OCI-M2 (cell line): ENCODE measurements around the gene GOLGA6B.
"Not testable (repeated sequence)": the region's sequence is repeated elsewhere in the genome, so short reads cannot be mapped to it uniquely, and the experiment has no call there.

ENCODE experiments used
- DNase-seq: peaks from one replicate; lab custom pipeline; 2025; ENCODE audit not compliant: unreplicated experiment; lab: John Stamatoyannopoulos, UW

Gene GOLGA6B

DNA sequence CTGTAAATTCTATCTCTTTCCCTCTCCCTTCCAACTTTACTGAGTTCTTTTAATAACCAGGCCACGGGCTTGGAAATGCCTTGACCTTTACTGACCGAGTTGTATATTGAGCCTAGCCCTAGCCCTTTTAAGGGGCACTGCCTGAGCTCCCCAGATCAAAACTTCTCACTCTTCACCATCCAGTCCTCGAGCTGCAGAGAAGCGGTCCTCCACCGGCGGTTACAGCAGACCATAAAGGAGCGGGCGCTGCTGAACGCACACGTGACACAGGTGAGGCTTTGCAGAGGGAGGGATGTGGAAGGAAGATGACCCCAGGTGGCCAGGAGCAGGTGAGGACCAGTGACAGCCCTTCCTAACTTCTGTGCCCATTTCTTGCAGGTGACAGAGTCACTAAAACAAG lies 6.6 kb downstream of the GOLGA6B start:
- not testable (repeated sequence) for DNase-seq

DNA sequence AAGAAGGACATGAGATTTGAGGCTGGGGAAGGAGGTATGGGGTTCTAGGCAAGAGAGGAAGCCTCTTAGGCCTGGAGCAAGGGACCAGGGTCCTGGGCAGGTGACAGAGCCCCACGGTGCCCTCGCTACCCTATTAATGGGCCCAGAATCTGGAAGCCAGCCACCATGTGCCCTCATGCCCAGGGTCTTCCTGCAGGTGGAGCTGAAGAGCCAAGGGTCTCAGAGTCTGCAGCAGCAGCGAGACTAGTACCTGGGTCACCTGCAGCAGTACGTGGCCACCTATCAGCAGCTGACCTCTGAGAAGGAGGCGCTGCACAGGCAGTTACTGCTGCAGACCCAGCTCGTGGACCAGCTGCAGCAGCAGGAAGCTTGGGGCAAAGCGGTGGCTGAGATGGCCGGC lies 9.4 kb downstream of the GOLGA6B start:
- DNase-seq = not testable (repeated sequence)

DNA sequence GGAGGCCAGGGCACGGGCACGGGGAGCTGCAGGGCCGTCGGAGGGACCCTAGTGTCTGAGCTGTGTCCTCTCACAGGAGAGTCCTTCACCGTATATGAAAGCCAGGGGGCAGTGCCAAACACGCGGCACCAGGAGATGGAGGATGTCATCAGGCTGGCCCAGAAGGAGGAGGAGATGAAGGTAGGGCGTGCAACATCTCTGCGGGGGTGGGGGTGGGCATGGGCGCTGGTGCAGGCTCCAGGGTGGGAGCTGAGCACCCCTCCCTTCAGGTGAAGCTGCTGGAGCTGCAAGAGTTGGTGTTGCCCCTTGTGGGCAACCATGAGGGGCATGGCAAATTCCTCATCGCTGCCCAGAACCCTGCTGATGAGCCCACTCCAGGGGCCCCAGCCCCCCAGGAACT lies 11.2 kb downstream of the GOLGA6B start:
- DNase-seq = not testable (repeated sequence)

DNA sequence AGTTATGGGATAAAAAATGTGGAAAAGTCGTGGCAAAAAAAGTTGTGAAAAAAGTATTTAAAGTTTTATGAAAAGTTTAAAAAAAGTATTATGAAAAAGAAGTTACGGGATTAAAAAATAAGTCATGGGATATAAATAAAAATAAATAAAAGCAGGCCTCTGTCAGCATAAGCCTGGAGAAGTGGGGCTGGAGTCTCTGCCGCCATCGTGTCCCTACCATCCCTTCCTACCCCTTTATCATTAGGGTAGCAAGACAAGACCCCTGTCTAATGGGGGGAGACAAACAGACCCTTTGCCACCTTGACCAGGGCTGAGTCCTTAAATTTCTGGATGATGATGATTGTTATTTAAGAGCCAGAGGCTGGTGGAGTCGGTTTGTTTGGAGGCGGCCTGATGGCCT lies 15.3 kb downstream of the GOLGA6B start:
- not testable (repeated sequence) for DNase-seq

DNA sequence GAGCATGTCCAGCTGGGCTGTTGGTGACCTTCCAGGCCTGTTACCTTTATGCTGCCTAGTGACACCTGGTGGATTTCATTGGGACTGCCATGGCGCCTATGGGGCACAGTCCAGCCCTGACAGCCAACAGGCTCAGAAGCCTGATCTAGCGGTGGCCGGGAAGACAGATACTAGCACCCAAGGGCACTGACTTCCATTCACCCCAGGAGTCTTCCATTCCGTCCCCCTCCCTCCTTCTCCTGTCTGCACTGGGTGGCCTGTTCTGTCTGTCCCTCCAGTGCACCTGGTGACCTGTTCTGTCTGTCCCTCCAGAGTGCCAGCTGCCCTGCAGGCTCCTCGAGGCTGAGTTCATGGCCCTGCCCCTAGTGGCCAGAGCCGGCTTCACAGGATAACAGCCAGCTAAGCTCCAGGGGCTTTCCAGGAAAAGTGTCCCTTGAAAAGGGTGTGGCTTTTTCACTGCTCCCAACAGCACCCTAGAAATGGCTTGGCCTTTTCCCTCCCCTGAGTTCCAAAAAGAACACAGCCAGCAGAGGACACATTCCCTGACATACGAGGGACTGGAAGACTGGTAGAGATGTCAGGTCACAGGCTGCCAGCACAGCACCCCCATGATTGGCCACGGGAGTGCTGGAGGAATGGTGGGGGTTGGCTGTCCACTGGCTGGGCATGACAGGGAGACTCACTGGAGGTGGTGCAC lies 16.3 kb downstream of the GOLGA6B start:
- DNase-seq = not testable (repeated sequence)

DNA sequence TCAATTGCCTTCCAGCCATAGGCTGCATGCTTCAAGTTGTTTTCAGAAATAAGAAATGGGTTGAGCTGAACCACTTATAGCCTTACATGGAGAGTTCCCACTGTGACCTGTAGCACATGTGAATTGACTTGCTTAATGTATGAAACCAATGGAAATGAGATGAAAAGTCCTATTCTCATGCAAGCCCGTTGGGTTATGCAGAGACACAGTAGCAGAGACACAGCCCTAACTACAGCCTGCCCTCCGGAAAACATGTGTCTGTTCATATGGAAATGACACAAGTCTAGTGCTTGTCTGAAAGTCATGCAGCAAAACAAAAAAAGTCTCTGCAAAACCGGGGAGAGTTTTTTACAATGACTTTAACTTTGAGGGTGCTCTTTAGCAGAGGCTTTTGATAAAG lies 17.0 kb downstream of the GOLGA6B start:
- no peak for DNase-seq

DNA sequence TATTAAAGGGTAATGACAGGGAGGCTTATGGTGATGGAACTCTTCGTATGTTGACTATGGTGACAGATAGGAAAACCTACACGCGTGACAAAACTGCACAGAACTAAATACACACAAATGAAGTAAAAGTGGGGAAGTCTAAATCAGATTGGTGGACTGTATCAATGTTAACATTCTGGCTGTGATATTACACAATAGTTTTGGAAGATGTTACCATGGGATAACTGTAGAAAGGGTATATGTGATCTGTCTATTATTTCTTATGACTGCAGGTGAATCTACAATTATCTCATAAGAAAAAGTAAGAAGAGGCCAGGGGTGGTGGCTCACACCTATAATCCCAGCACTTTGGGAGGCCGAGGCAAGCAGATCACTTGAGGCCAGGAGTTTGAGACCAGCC lies 22.3 kb downstream of the GOLGA6B start:
- DNase-seq = no peak

DNA sequence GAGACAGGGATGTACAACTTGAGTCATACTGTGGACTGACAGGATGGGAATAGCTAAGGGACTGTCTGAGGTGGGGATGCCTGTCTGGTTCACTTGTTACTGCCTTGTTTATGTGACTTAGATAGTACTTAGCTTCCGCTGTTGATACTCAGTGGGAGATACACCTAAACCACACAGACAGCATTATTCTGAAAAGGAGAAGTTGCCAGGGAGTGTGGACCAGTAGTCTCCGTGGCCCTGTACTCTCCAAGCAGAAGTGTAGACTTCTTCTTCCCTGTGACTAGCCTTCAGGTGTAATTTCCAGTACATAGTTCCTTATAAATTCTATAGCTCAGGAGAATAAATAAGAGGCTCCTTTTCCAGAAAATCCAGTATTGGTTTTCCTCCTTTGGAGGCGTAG lies 26.4 kb downstream of the GOLGA6B start:
- no peak for DNase-seq

DNA sequence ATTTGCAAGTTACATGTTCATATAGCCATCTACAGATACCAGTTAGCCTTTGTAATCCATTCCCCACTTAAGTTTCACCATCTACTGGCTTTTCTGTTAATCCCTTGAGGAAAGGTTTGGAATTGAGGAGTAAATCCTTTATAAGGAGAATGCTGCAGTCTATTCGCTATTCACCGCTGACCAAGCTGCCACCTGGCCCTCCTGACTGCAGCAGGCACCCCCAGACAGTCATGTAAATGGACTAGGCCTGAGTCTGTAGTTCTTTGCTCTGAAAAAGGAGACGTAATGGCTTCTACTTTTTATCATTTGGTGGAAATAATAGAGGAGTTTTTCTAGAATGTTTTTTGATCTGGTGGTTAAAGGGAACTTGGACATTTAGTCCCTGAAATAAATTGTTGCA lies 28.3 kb downstream of the GOLGA6B start:
- no peak for DNase-seq

DNA sequence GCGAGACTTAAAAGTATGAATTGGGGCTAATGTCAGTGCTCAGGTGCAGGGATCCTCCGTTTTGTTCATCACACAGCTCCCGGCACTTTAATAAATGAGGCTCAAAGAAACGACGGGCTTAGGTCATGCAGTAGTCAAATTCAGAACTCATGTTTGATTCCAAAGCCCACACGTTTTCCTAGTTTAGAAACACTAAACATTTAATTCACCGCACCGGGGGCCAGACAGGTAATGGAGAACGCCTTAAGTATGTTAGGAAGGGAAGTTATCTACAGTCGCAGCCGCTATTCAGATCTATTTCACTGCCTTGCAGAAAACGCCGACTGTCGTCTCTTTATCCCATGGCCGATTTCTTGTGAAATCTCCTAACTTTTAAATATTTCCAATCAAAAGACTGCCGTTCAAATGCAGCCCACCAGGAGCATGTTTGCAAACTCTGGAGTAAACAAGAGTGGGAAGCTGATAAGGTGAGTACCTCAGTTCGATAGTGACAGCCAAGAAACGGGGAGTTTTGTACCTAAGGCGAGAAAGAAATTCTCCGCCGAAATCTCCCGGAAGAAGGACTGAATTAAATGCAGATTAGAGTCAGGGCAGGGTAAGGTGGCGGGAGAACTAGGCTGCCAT lies 30.9 kb downstream of the GOLGA6B start:
- no peak for DNase-seq

DNA sequence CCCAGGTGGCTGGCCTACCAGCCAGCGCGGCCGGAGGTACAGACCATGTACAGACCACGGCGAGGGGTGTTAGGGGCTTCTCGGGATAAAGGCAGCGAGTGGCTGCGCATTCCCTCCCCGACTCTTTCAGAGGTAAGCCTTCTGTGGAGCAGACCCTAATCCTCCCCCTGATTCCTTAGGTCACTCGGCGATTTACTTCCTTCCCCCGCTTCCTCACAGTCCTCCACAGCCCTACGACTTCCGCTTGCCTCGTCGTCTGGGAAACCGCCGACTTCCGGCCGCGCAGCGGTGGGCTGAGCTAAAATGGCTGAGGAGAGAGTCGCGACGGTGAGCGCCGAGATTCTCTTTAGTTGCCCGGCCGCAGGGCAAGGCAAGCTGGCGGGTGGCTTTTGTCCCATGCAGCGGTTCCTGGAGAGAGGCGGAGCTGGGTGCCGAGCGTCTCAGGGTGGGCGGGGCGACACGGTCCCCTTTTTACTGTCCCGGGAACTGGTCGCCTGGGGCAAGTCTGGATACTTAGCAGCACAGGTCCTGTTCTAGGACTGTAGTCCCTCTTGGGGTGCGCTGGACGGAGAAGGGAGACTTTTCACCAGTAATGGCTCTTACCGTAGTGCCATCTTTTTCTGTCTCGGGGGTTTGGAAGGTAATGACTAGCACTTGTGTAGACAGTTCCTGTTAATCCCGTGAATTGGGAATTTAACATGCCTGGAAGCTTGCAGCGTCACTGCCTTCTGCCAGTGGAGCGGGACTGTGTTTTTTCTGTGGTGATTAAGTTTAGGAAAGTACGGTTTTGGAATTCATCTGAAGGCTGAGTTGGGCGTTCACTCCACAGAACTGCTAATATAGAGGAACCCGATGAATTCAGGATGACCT lies 31.7 kb downstream of the GOLGA6B start, which contains the start of the genes BBS4 and HIGD2B:
Gene BBS4, plus strand, starts transcription at position 283 of the 870 bp plus-strand sequence. Its CDS starts 21 bp downstream, at position 304.
Gene HIGD2B, minus strand, starts transcription at position 258 of the 870 bp plus-strand sequence. CDS start 9,808 bp downstream, outside the sequence.
- DNase-seq = no peak

DNA sequence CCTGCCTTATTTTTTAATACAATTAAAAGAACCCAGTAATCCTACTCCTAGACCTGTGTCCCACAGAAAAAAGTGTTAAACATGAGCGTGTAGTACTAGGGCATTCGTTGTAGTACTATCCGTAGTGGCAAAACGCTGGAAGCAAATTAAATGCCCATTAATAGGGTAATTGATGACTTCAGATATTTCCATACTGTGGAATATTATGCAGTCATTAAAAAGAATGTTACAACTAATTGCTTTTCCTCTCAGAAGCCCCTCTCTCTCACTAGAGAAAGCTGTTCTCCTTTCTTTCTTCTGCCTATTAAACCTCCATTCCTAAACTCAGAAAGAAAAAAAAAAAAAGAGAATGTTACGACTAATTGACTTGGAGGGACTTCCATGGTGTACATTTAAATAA lies 34.2 kb downstream of the GOLGA6B start:
- no peak for DNase-seq

DNA sequence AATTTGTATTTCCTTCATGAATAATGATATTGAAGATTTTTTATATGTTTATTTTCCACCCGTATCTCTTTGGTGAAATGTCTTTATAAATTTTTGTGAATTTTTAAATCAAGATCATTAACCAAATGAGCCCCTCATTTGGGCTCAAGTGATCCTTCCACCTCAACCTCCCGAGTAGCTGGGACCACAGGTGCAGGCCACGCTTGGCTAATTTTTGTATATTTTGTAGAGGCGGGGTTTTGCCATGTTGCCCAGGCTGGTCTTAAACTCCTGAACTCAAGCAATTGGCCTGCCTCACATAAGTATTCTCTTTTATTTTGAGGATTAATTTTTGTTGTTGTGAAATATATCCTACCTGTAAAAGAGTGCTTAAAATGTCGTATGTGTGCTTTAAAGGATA lies 36.4 kb downstream of the GOLGA6B start:
- no peak for DNase-seq

DNA sequence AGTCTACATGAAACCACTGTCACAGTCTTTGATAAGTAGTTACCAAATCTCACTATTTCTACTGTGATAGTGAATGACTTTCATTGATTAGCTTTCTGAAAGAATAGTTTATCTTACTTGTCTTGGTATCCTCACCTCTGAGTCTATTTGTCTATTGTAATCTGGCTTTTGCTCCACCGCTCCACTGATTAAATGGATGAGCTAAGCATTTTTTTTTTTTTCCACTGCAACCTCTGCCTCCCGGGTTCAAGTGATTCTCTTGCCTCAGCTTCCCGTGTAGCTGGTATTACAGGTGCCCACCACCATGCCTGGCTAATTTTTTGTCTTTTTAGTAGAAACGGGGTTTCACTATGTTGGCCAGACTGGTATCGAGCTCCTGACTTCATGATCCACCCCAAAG lies 44.4 kb downstream of the GOLGA6B start:
- no peak for DNase-seq

DNA sequence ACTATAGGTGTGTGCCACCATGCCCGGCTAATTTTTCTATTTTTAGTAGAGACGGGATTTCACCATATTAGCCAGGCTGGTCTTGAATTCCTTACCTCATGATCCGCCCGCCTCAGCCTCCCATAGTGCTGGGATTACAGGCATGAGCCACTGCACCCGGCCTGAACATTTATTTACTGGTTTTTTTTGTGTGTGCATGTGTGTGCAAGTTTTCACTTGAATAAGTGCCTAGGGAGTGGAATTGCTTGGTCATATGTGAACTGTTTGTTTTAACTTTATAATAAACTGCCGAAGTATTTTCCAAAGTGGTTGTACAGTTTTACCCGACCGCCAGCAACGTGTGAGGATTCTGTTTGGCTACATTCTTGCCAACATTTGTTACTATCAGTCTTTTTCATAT lies 45.6 kb downstream of the GOLGA6B start:
- no peak for DNase-seq

DNA sequence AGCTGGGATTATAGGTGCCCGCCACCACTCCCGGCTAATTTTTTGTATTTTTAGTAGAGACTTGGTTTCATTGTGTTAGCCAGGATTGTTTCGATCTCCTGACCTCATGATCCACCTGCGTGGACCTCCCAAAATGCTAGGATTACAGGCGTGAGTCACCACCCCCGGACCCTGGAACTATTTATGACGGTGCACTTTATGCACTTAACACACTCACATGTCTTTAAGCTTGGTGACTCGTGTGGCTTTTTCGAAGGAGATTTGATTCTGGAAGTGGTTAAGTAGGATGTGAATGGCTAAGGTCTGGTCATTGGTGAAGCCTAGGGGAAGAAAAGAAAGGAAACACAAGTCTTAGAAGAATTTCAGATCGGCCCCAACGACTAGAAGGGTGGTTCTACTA lies 51.8 kb downstream of the GOLGA6B start:
- no peak for DNase-seq

DNA sequence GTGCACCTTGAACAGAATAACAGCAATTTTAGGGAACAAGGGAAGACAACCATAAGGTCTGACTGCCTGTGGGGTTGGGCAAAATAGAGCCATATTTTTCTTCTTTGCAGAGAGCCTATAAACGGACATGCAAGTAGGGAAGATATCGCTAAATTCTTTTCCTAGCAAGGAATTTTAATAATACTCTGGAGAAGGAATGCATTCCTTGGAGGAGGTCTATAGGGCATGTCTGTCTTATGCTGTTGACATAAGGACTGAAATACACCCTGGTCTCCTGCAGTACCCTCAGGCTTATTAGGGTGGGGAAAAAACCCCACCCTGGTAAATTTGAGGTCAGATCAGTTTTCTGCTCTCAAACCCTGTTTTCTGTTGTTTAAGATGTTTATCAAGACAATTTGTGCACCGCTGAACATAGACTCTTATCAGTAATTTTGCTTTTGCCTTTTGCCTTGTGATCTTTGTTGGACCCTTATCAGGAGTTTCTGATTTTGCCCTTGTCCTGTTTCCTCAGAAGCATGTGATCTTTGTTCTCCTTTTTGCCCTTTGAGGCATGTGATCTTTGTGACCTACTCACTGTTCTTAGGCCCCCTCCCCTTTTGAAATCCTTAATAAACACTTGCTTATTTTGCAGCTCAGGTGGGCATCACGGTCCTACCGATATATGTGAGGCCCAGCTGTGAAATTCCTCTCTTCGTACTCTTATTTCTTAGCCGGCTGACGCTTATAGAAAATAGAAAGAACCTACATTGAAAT lies 54.2 kb downstream of the GOLGA6B start:
- DNase-seq = not testable (repeated sequence)
